ENCODE measurements around the gene MAPKAPK5. TPM values are rescaled to one million over a fixed set of nuclear protein-coding genes. Genes with fewer than 3 reads are reported as not detected.

MAPKAPK5 gene
- total and polyA plus RNA-seq, 12 donors = 9.1 to 28.6 (median 23.4) TPM

GRCh38 chr12:111803038-111803626 is 38.9 kb upstream of the MAPKAPK5 start:
- Histone ChIP-seq H3K4me1 (peaks cover 0 to 6% (median 0%) of the 10 kb centered on the region in 9 donors), H3K4me3 (no peak overlapping the region), H3K36me3 (peaks cover 0 to 100% (median 58%) of the 10 kb centered on the region in 9 donors), H3K27me3 (no peaks in the 10 kb centered on the region), H3K9me3 (no peaks in the 10 kb centered on the region), H3K27ac (no peak overlapping the region)
- intact Hi-C loops (cut with DNase I) = no loop called here
- DNase-seq (no peak), ATAC-seq (no peak)
- WGBS, 2 donors = 96 to 97% methylated on average over 6 of the region's 6 CpGs
- TF ChIP-seq CTCF (IDR thresholded peaks at IDR 0.05) = no peak

- Histone ChIP-seq H3K9me3 (no peaks in the 10 kb centered on the region), H3K4me1 (no peaks in the 10 kb centered on the region), H3K36me3 (peaks cover 0 to 100% (median 55%) of the 10 kb centered on the region in 9 donors), H3K27me3 (no peaks in the 10 kb centered on the region), H3K27ac (no peak overlapping the region), H3K4me3 (no peak overlapping the region)
- no peak for TF ChIP-seq CTCF (IDR thresholded peaks at IDR 0.05)
- ATAC-seq (no peak), DNase-seq (no peak)
- WGBS, 2 donors = 98 to 99% methylated on average over 8 of the region's 8 CpGs
- intact Hi-C loops (cut with DNase I) = no loop called here
These were observed 38.2 kb upstream of the MAPKAPK5 start for GRCh38 chr12:111803851-111804250.

- H3K27ac ChIP-seq = no peak overlapping the region
- H3K4me1 ChIP-seq = no peaks in the 10 kb centered on the region
- no peak for TF ChIP-seq CTCF (IDR thresholded peaks at IDR 0.05)
- H3K27me3 ChIP-seq = no peaks in the 10 kb centered on the region
- no peak for ATAC-seq
- peaks cover 0 to 100% (median 45%) of the 10 kb centered on the region in 9 donors for H3K36me3 ChIP-seq
- DNase-seq = no peak
- H3K4me3 ChIP-seq = no peak overlapping the region
- intact Hi-C loops (cut with DNase I) = no loop called here
- WGBS, 2 donors = 89 to 94% methylated on average over 4 of the region's 4 CpGs
- H3K9me3 ChIP-seq = no peaks in the 10 kb centered on the region
These were observed 35.7 kb upstream of the MAPKAPK5 start for GRCh38 chr12:111806304-111806703.

- no peak for TF ChIP-seq CTCF (IDR thresholded peaks at IDR 0.05)
- H3K9me3 ChIP-seq = no peaks in the 10 kb centered on the region
- DNase-seq = no peak
- no peak overlapping the region for H3K27ac ChIP-seq
- no peaks in the 10 kb centered on the region for H3K4me1 ChIP-seq
- H3K4me3 ChIP-seq = no peak overlapping the region
- H3K36me3 ChIP-seq = peaks cover 0 to 100% (median 45%) of the 10 kb centered on the region in 9 donors
- peak in 1 of 8 donors; percentile 51 for ATAC-seq
- intact Hi-C loops (cut with DNase I) = no loop called here
- WGBS, 2 donors = 85 to 89% methylated on average over 7 of the region's 7 CpGs
- H3K27me3 ChIP-seq = no peaks in the 10 kb centered on the region
These were observed 34.8 kb upstream of the MAPKAPK5 start for GRCh38 chr12:111807232-111807631.
